Skin epidermis (tissue), 12 donors: ENCODE results near the gene KIF9.
"Not testable (repeated sequence)": the region's sequence is repeated elsewhere in the genome, so short reads cannot be mapped to it uniquely, and the experiment has no call there.

Experiments used
- H3K27ac ChIP-seq, 21 experiments: fragments of 200-600 bp; sonication (generic) in 11 of 21; one replicate each; pipeline ENCODE4 v1.5.0; 2020; ENCODE audit warnings: mild to moderate bottlenecking in 3 of 21, inconsistent platforms in 2 of 21, moderate library complexity in 2 of 21
- H3K4me3 ChIP-seq, 7 experiments: fragments of 200-600 bp; sonication (generic) in 2 of 7; one replicate each; pipeline ENCODE4 v1.5.0; 2020; ENCODE audit warnings: inconsistent platforms in 2 of 7, mild to moderate bottlenecking in 2 of 7, moderate library complexity in 1 of 7

KIF9 gene, protein sequence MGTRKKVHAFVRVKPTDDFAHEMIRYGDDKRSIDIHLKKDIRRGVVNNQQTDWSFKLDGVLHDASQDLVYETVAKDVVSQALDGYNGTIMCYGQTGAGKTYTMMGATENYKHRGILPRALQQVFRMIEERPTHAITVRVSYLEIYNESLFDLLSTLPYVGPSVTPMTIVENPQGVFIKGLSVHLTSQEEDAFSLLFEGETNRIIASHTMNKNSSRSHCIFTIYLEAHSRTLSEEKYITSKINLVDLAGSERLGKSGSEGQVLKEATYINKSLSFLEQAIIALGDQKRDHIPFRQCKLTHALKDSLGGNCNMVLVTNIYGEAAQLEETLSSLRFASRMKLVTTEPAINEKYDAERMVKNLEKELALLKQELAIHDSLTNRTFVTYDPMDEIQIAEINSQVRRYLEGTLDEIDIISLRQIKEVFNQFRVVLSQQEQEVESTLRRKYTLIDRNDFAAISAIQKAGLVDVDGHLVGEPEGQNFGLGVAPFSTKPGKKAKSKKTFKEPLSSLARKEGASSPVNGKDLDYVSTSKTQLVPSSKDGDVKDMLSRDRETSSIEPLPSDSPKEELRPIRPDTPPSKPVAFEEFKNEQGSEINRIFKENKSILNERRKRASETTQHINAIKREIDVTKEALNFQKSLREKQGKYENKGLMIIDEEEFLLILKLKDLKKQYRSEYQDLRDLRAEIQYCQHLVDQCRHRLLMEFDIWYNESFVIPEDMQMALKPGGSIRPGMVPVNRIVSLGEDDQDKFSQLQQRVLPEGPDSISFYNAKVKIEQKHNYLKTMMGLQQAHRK

DNA sequence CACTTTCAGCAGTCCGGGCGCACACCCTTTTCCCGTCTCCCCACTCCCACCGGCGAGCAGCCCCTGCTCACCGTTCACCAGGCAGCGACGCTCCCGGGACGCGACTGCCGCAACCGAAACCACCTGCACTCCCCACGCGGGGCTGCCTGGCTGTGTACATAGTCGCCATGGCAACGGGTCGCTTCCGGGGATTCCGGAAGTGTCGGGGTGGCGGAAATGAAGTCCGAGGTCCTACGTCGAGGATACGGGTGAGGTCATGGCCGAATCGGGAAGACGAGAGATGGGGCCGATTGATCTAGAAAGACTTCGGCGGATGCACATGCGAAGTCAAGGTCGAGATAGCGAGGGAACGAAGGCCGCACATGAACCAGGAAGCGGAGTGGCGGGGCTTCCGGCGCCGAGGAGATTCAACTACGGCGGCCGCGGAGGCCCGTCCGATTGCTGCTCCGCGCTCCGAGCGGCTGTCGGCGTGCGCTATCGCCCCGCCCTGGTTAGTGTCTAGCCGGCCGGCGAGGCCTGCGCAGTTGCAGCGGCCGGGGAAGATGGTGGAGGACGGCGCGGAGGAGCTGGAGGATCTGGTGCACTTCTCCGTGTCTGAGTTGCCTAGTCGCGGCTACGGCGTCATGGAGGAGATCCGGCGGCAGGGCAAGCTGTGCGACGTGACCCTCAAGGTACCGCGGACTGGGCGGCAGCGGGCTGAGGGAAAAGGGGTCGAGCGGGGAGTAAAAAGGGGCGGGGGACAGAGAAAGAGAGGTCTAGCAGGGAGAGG lies at the start of gene KIF9, which contains the start of gene KLHL18:
Gene KIF9 (minus strand): TSS at position 376 of the 769 bp plus-strand sequence. CDS start 5,425 bp downstream, outside the sequence.
Gene KLHL18 (plus strand): TSS at position 521 of the 769 bp plus-strand sequence. CDS start 22 bp downstream, at position 543.
- H3K27ac ChIP-seq: peak within 1 kb of the TSS; percentile 68 to 98 (median 94)
- peak within 1 kb of the TSS; percentile 72 to 84 (median 81) for H3K4me3 ChIP-seq

DNA sequence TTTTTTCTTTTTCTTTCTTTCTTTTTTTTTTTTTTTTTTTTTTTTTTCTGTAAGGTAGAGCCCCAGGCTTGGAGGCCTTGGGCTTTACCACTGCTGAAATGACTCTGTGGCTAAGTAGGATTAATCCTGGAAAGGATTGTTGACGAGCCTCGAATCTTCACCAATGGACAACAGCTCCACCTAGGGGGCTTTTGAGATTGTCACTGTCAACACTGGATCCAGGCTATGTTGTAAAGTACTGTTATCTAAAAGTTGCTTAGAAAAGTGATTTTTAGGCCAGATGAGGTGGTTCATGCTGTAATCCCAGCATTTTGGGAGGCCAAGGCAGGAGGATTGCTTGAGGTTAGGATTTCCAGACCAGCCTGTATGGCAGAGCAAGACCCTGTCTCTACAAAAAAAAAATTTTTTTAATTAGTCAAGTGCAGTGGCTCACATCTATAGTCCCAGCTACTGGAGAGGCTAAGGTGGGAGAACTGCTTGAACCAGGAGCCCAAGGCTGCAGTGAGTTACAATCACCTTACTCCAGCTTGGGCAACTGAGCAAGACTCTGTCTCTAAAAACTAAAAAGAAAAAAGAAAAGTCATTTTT lies 41.8 kb upstream of the KIF9 start:
- Histone ChIP-seq H3K27ac (no peak overlapping the region), H3K4me3 (no peak overlapping the region)

DNA sequence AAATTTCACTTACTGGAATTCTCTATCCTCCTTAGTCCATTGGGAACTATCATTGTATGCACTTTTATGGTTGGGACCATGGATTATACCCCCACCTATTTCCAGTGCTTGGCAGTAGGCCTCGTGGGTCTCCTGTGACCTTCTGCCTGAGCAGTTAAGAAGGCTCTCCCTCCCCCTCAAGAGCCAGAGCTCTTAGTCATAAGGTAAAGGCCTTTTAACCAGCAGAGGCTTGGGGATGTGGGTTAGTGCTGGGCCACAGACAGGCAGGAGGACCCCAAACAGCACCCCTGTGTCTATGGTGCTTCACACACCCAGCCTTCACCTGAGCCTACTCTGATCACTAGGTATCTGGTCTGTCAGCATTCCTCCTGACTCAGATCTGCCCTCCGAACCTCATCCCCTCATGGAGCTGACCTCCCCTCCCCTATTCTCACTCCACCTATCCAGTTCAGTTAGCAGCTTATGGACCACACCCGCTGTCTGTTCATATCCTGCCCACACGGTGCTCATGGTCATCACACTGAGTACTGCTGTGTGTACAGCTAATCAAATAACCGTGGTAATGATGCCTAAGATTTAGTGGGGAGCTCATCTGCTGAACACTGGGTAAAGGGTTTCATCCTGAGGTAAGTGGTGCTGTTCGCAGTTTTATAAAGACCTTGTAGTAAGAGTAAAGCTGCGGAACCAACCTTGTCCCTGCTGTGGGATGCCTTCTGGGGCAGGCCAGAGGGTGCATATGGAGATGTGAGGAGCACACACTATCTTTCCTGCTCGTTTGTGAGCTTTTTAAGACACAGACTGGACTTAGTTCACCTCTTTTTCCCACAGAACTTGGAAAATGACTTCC lies 41.1 kb upstream of the KIF9 start:
- Histone ChIP-seq H3K4me3 (no peak overlapping the region), H3K27ac (peak overlapping the region in 2 of 21 experiments; percentile 14 to 24)

- no peak overlapping the region for H3K4me3 ChIP-seq
- H3K27ac ChIP-seq: no peak overlapping the region
Measured at GRCh38 chr3:47319956-47320355, 37.4 kb upstream of the KIF9 start.

- Histone ChIP-seq H3K27ac (no peak overlapping the region), H3K4me3 (no peak overlapping the region)
Measured at GRCh38 chr3:47318916-47319315, 36.3 kb upstream of the KIF9 start.

GRCh38 chr3:47316151-47316550 lies 33.6 kb upstream of the KIF9 start:
- H3K27ac ChIP-seq, H3K4me3 ChIP-seq: not testable (repeated sequence)

- H3K27ac ChIP-seq: peak overlapping the region in 5 of 21 experiments; percentile 10 to 53 (median 31)
- no peak overlapping the region for H3K4me3 ChIP-seq
Measured at GRCh38 chr3:47315069-47315647, 32.6 kb upstream of the KIF9 start.

- Histone ChIP-seq H3K27ac (peak overlapping the region in 3 of 21 experiments; percentile 22 to 53 (median 38)), H3K4me3 (no peak overlapping the region)
Measured at GRCh38 chr3:47314056-47314764, 31.6 kb upstream of the KIF9 start.

DNA sequence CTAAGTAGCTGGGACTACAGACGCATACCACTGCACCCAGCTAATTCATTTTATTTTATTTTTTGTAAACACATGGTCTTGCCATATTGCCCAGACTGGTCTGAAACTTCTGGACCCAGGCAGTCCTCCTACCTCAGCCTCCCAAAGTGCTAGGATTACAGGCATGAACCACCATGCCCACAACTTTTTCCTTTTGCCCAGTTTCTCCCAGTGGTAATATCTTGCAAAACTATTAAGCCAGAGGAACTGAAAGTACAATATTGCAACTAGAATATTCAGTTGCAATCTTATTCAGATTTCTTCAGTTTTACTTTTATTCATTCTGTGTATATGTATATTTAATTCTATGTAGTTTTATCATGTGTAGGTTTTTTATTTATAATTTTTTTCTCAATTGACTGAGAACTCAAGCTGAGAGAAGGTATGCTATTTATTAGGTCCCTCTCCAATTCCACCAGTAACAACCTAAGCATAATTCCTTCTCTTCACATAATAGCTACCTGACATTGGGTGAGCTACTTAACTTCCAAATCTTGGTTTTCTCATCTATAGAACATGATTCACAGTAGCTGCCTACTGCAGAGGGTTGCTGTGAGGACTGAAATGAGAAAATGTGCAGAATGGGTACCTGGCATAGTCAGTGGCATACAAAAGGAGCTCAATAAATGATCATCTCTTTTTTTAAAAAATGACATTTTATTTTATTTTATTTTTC lies 30.9 kb upstream of the KIF9 start:
- Histone ChIP-seq H3K4me3 (no peak overlapping the region), H3K27ac (no peak overlapping the region)

- Histone ChIP-seq H3K4me3 (no peak overlapping the region), H3K27ac (no peak overlapping the region)
Measured at GRCh38 chr3:47310391-47310790, 27.8 kb upstream of the KIF9 start.

DNA sequence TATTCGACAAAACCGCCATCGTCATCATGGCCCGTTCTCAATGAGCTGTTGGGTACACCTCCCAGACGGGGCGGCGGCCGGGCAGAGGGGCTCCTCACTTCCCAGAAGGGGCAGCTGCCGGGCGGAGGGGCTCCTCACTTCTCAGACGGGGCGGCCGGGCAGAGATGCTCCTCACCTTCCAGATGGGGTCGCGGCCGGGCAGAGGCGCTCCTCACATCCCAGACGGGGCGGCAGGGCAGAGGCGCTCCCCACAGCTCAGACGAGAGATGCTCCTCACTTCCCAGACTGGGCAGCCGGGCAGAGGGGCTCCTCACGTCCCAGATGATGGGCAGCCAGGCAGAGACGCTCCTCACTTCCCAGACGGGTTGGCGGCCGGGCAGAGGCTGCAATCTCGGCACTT lies 26.6 kb upstream of the KIF9 start:
- not testable (repeated sequence) for H3K27ac ChIP-seq, H3K4me3 ChIP-seq

DNA sequence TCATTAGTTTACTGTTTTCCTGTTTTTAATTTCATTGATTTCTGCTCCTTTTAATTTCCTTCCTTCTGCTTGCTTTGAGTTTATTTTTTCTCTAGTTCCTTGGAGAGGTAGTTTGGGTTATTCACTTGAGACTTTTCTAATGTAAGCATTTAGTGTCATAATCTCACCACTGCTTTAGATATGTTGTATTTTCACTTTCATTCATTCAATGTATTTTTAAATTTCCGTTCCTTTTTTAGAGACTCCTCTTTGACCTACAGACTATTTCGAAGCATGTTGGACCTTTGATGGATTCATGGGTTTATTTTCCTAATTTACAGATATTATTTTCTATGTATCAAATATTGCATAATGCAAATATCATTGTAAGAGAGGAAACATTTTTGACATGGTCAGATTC lies 23.4 kb upstream of the KIF9 start:
- H3K27ac ChIP-seq: no peak overlapping the region

GRCh38 chr3:47301456-47301855 lies 18.9 kb upstream of the KIF9 start:
- Histone ChIP-seq H3K27ac (no peak overlapping the region), H3K4me3 (no peak overlapping the region)

More for the DNA sequence above, 23.4 kb upstream of the KIF9 start:
- no peak overlapping the region for H3K4me3 ChIP-seq

DNA sequence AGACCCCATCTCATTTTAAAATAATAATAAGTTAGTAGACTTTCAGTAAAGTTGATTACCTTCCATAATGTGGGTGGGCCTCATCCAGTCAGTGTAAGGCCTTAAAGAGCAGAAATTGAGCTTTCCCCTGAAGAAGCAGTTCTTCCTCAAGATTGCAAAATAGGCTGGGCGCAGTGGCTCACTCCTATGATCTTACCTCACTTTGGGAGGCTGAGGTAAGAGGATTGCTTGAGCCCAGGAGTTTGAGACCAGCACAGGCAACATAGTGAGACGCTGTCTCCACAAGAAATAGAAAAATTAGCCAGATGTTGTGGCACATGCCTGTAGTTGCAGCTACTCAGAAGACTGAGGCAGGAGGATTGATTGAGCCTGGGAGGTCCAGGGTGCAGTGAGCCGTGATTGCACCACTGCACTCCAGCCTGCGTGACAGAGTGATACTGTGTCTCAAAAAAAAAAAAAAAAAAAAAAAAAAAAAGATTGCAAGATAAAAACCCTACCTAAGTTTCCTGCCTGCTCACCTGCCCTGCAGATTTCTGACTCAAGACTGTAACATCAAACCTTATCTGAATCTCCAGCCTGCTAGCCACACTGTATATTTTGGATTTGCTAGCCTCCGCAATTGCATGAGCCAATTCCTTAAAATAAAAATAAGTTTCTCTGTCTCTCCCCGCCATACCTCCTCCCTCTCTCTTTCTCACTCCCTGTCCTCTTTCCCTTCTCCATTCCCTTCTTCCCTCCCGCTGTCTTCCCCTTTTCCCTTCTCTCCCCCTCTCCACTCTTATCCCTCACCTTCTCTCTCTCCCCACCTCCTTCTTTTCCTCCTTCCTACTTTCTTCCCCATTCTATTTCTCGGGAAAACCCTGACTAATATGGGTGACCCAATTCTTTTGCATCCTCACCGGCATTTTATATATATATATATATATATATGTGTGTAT lies 17.1 kb upstream of the KIF9 start:
- no peak overlapping the region for H3K4me3 ChIP-seq
- no peak overlapping the region for H3K27ac ChIP-seq

- Histone ChIP-seq H3K27ac (no peak overlapping the region), H3K4me3 (no peak overlapping the region)
Measured at GRCh38 chr3:47298439-47298838, 15.8 kb upstream of the KIF9 start.
